HCT116 (cell line): ENCODE measurements around the gene ERP29. TPM values are rescaled to one million over a fixed set of nuclear protein-coding genes. Genes with fewer than 3 reads are reported as not detected.
"Not testable (repeated sequence)": the region's sequence is repeated elsewhere in the genome, so short reads cannot be mapped to it uniquely, and the experiment has no call there.

ENCODE experiments used
- ATAC-seq: fragments of 200-7000 bp; cut with Tn5 transposase; 2 replicates; pipeline ENCODE4 v1.9.1; 2020; ENCODE audit warnings: mild to moderate bottlenecking, moderate library complexity
- BruUV-seq: library from RNA; stranded (reverse); fragments of 400-500 nt; replicated peaks from 2 replicates; lab custom pipeline; 2021; lab: Mats Ljungman, UMichigan
- CTCF ChIA-PET: fragments of 300-600 bp; sonication (Branson Sonifier 250); formaldehyde crosslinking; loops from one replicate; lab custom pipeline; 2021; ENCODE audit warnings: antibody characterized with exemption; lab: Charles Lee
- POLR2A ChIA-PET: fragments of 300-600, 350-600 bp; sonication (Branson Sonifier 250); formaldehyde crosslinking; loops from one replicate; lab custom pipeline; 2021; ENCODE audit warnings: antibody characterized with exemption; lab: Charles Lee
- RAD21 ChIA-PET, 2 experiments: fragments of 300-600 bp; sonication (Branson Sonifier 250); formaldehyde crosslinking; loops; one replicate each; lab custom pipeline; 2023; ENCODE audit warnings: low total read pairs in 2 of 2; ENCODE audit not compliant: uncharacterized antibody in 2 of 2, unreplicated experiment in 2 of 2, low non-redundant PET in 1 of 2; lab: Charles Lee
- DNase-seq: peaks from one replicate; pipeline ENCODE4 v3.0.0-alpha.2; 2010; ENCODE audit warnings: low read depth, low spot score
- H2AFZ ChIP-seq: fragments of 200-600 bp; shearing (Covaris generic), sonication (generic); 2 replicates; pipeline ENCODE4 v1.6.1; 2017; ENCODE audit warnings: low read depth, mixed run types, mixed read lengths, antibody characterized with exemption, low read length; ENCODE audit not compliant: poor library complexity, severe bottlenecking
- H3K27ac ChIP-seq: 2 replicates; pipeline ENCODE4 v1.5.1; 2012; ENCODE audit warnings: low read depth, low read length
- H3K27me3 ChIP-seq: fragments of 200-600 bp; sonication (generic); 2 replicates; pipeline ENCODE4 v1.6.1; 2016; ENCODE audit warnings: mixed run types, low read length, mixed read lengths; ENCODE audit not compliant: insufficient read depth
- H3K36me3 ChIP-seq, 2 experiments: fragments of 200-500 bp in 1 of 2; fragments of 200-600 bp in 1 of 2; sonication (Bioruptor generic) in 1 of 2; sonication (generic) in 1 of 2; 2 replicates each; pipeline versions ENCODE4 v1.5.1 to v1.6.1; 2014 to 2016; ENCODE audit warnings: low read length in 2 of 2, inconsistent platforms in 1 of 2, mixed read lengths in 1 of 2, mixed run types in 1 of 2; ENCODE audit not compliant: insufficient read depth in 2 of 2, control insufficient read depth in 1 of 2
- H3K4me1 ChIP-seq, 2 experiments: fragments of 200-600 bp in 1 of 2; sonication (generic) in 1 of 2; 2 replicates each; pipeline versions ENCODE4 v1.5.1 to v1.6.1; 2012 to 2017; ENCODE audit warnings: low read length in 2 of 2, inconsistent platforms in 1 of 2, mild to moderate bottlenecking in 1 of 2, mixed read lengths in 1 of 2, mixed run types in 1 of 2, moderate library complexity in 1 of 2; ENCODE audit not compliant: insufficient read depth in 2 of 2, control insufficient read depth in 1 of 2
- H3K4me2 ChIP-seq: fragments of 200-600 bp; sonication (generic); 2 replicates; pipeline ENCODE4 v1.6.1; 2017; ENCODE audit warnings: mixed run types, low read length, mixed read lengths
- H3K4me3 ChIP-seq, 2 experiments: fragments of 200-600 bp in 1 of 2; sonication (generic) in 1 of 2; replicated peaks in 1 of 2; 2 replicates each; pipeline ENCODE4 v1.5.1; 2011 to 2016; ENCODE audit warnings: low read length in 2 of 2, control low read depth in 1 of 2, low read depth in 1 of 2, mild to moderate bottlenecking in 1 of 2, mixed read lengths in 1 of 2, mixed run types in 1 of 2
- H3K79me2 ChIP-seq: fragments of 200-600 bp; sonication (generic); 2 replicates; pipeline ENCODE4 v1.6.1; 2017; ENCODE audit warnings: mild to moderate bottlenecking, mixed run types, low read length, moderate library complexity, mixed read lengths; ENCODE audit not compliant: insufficient read depth
- H3K9ac ChIP-seq: fragments of 200-600 bp; sonication (generic); 2 replicates; pipeline ENCODE4 v1.6.1; 2016; ENCODE audit warnings: low read length, mixed read lengths
- H3K9me2 ChIP-seq: fragments of 200-600 bp; sonication (generic), shearing (Covaris generic); 2 replicates; pipeline ENCODE4 v1.6.1; 2017; ENCODE audit warnings: mixed run types, mild to moderate bottlenecking, moderate library complexity; ENCODE audit not compliant: insufficient read depth
- H3K9me3 ChIP-seq, 2 experiments: fragments of 200-500 bp in 1 of 2; fragments of 200-600 bp in 1 of 2; sonication (Bioruptor generic) in 1 of 2; sonication (generic) in 1 of 2; 2 replicates each; pipeline ENCODE4 v1.6.1; 2014 to 2017; ENCODE audit warnings: low read length in 2 of 2, mixed read lengths in 2 of 2, inconsistent platforms in 1 of 2, low read depth in 1 of 2, mild to moderate bottlenecking in 1 of 2, mixed run types in 1 of 2, moderate library complexity in 1 of 2; ENCODE audit not compliant: control insufficient read depth in 1 of 2, insufficient read depth in 1 of 2
- H4K20me1 ChIP-seq: fragments of 200-600 bp; sonication (generic), shearing (Covaris generic); 2 replicates; pipeline ENCODE4 v1.6.1; 2017; ENCODE audit warnings: mixed run types, mild to moderate bottlenecking, moderate library complexity; ENCODE audit not compliant: insufficient read depth
- ATF3 ChIP-seq: IDR thresholded peaks from 2 replicates; pipeline ENCODE4 v1.6.1; 2012
- CBX3 ChIP-seq: IDR thresholded peaks from 2 replicates; pipeline ENCODE4 v1.6.1; 2012; ENCODE audit warnings: low read depth
- EGR1 ChIP-seq: IDR thresholded peaks from 2 replicates; pipeline ENCODE4 v1.6.1; 2012; ENCODE audit warnings: low read depth
- ELF1 ChIP-seq: IDR thresholded peaks from 2 replicates; pipeline ENCODE4 v1.6.1; 2012; ENCODE audit warnings: low read depth, borderline replicate concordance
- EZH2 ChIP-seq: fragments of 200-600 bp; sonication (generic); IDR thresholded peaks from 2 replicates; pipeline ENCODE4 v1.6.1; 2017; ENCODE audit warnings: antibody characterized with exemption, mixed run types
- EZH2phosphoT487 ChIP-seq: fragments of 200-600 bp; IDR thresholded peaks from 2 replicates; pipeline ENCODE4 v1.6.1; 2018; ENCODE audit warnings: antibody characterized with exemption, borderline replicate concordance
- FOSL1 ChIP-seq: IDR thresholded peaks from 2 replicates; pipeline ENCODE4 v1.6.1; 2012; ENCODE audit warnings: low read depth
- POLR2A ChIP-seq: IDR thresholded peaks from 2 replicates; pipeline ENCODE4 v1.7.0; 2011; ENCODE audit warnings: borderline replicate concordance; ENCODE audit not compliant: insufficient read depth, insufficient read length; ENCODE audit errors: extremely low read depth
- POLR2AphosphoS5 ChIP-seq: IDR thresholded peaks from 2 replicates; pipeline ENCODE4 v1.6.1; 2011; ENCODE audit warnings: mild to moderate bottlenecking, low read depth, low read length, moderate library complexity
- RAD21 ChIP-seq: IDR thresholded peaks from 2 replicates; pipeline ENCODE4 v1.6.1; 2012; ENCODE audit warnings: low read depth, mild to moderate bottlenecking
- YY1 ChIP-seq: IDR thresholded peaks from 2 replicates; pipeline ENCODE4 v1.6.1; 2011; ENCODE audit warnings: low read length, low read depth, moderate library complexity, mild to moderate bottlenecking; ENCODE audit not compliant: insufficient replicate concordance; ENCODE audit errors: extremely low read depth
- ZNF274 ChIP-seq: fragments of 200-500 bp; sonication (Bioruptor generic); IDR thresholded peaks from 2 replicates; pipeline ENCODE4 v1.6.1; 2014; ENCODE audit warnings: mild to moderate bottlenecking, low read depth, low read length, inconsistent platforms
- intact Hi-C: fragments of 100-400 bp; cut with micrococcal nuclease; formaldehyde crosslinking; loops from 2 replicates; pipeline ENCODE4 v1.10.0; 2022
- total RNA-seq: library from RNA; stranded (reverse); gene quantifications from one replicate; pipeline ENCODE4 v1.2.1, GENCODE V29; 2021; ENCODE audit not compliant: unreplicated experiment
- TF ChIP-seq, protein P1 (sequence below): IDR thresholded peaks from 2 replicates; pipeline ENCODE4 v1.6.1; 2012
- TF ChIP-seq, protein P2 (sequence below): IDR thresholded peaks from 2 replicates; pipeline ENCODE4 v1.6.1; 2011; ENCODE audit warnings: mild to moderate bottlenecking, low read length, moderate library complexity; ENCODE audit not compliant: insufficient replicate concordance; ENCODE audit errors: extremely low read depth

ERP29 gene
- total RNA-seq, 1 experiment from 2014 or later = 130 TPM

DNA sequence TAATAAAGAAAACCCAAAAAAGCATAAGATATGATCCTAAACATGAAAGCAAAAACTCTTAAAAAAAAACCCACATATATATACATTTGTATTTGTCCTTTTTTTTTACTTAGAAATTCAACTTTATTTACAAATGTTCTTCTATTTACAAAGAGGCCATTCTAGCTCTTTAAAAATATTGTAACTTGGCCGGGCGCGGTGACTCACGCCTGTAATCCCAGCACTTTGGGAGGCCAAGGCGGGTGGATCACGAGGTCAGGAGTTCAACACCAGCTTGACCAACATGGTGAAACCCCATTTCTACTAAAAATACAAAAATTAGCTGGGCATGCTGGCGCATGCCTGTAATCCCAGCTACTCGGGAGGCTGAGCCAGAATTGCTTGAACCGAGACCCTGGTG lies 14.1 kb upstream of the ERP29 start:
- H3K9me3 ChIP-seq, H3K36me3 ChIP-seq, intact Hi-C loops, H3K4me2 ChIP-seq, BruUV-seq, H3K9ac ChIP-seq, H3K4me3 ChIP-seq, POLR2A ChIA-PET, H3K27me3 ChIP-seq, H4K20me1 ChIP-seq, H3K9me2 ChIP-seq, DNase-seq, H3K4me1 ChIP-seq, H3K79me2 ChIP-seq, CTCF ChIA-PET, H2AFZ ChIP-seq, ATAC-seq, H3K27ac ChIP-seq, RAD21 ChIA-PET: not testable (repeated sequence)

GRCh38 chr12:112000820-112001219 lies 12.4 kb upstream of the ERP29 start:
- no peaks in the 10 kb centered on the region for H3K79me2 ChIP-seq
- DNase-seq = no peak
- no TSS peak for BruUV-seq
- intact Hi-C loops = no loop called here
- H3K27me3 ChIP-seq = no peaks in the 10 kb centered on the region
- H3K9me2 ChIP-seq = no peaks in the 10 kb centered on the region
- H4K20me1 ChIP-seq = no peaks in the 10 kb centered on the region
- POLR2A ChIA-PET = no interaction called here
- RAD21 ChIA-PET = no interaction called here
- H3K4me2 ChIP-seq = no peak overlapping the region
- TF ChIP-seq POLR2A = no peak
- no peak for TF ChIP-seq ATF3
- TF ChIP-seq, protein P1, sequence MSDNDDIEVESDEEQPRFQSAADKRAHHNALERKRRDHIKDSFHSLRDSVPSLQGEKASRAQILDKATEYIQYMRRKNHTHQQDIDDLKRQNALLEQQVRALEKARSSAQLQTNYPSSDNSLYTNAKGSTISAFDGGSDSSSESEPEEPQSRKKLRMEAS = no peak
- no peak for TF ChIP-seq YY1
- TF ChIP-seq ELF1 = no peak
- no peak for TF ChIP-seq EGR1
- TF ChIP-seq CBX3 = no peak
- no peak for TF ChIP-seq FOSL1
- TF ChIP-seq EZH2 = no peak
- no peak for TF ChIP-seq RAD21
- TF ChIP-seq ZNF274 = no peak
- TF ChIP-seq, protein P2, sequence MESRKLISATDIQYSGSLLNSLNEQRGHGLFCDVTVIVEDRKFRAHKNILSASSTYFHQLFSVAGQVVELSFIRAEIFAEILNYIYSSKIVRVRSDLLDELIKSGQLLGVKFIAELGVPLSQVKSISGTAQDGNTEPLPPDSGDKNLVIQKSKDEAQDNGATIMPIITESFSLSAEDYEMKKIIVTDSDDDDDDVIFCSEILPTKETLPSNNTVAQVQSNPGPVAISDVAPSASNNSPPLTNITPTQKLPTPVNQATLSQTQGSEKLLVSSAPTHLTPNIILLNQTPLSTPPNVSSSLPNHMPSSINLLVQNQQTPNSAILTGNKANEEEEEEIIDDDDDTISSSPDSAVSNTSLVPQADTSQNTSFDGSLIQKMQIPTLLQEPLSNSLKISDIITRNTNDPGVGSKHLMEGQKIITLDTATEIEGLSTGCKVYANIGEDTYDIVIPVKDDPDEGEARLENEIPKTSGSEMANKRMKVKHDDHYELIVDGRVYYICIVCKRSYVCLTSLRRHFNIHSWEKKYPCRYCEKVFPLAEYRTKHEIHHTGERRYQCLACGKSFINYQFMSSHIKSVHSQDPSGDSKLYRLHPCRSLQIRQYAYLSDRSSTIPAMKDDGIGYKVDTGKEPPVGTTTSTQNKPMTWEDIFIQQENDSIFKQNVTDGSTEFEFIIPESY = no peak
- TF ChIP-seq EZH2phosphoT487 = no peak
- no peak for TF ChIP-seq POLR2AphosphoS5
- H3K27ac ChIP-seq = no peak overlapping the region
- H3K9me3 ChIP-seq = no peaks in the 10 kb centered on the region
- peaks cover 5 to 10% of the 10 kb centered on the region in 2 experiments; a peak in 3 of 4 replicates for H3K4me1 ChIP-seq
- no peak for ATAC-seq
- CTCF ChIA-PET = no interaction called here
- H2AFZ ChIP-seq = no peak overlapping the region
- no peak overlapping the region for H3K4me3 ChIP-seq
- no peak overlapping the region for H3K9ac ChIP-seq
- H3K36me3 ChIP-seq = no peaks in the 10 kb centered on the region
